ENCODE results near the gene ZNF621.

ZNF621 gene

DNA sequence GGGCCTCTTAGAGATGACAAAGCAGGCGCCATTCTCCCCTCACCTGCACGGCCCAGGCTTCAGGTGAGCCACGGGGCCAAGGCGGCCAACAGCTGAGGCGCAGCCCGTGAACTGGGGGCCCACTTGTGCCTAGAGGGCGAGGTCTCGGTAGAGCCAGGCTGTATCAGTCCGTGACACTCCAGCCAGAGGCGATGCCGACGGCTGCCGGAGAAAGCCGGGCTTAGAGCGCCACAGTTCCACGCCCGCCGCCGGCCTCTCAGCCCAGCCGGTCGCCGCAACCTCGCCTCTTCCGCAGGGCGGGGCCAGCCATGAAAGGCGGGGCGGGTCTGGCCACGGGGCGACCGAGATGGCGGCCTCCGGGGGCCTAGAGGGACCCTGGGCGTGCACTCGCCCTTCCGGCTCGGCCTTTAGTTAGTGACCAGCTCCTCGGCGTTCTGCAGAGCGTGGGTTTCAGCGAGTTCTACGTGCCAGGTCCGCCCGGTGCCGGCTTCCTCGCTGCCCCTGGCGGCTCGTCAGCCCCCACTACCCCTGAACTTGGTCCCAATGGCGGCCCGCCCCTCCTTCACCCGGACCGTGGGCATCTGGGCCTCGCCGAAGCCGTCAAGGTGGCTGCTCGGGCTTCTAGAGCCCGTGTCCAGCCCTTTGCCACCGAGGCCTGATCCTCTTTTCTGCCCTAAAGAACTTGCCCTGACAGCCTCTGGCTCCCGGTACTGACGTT is at the start of gene ZNF621:
TSS of gene ZNF621 (plus strand) at position 393 of the 718 bp plus-strand sequence. CDS start 881 bp downstream, outside the sequence.
- peak within 1 kb of the TSS; percentile 90 for H3K27ac ChIP-seq (ENCODE audit: low read depth, low read length)
- peak within 1 kb of the TSS; percentile 87 for H3K4me3 ChIP-seq (ENCODE audit: low read depth, low read length)

GRCh38 chr3:40476478-40477470 is 48.0 kb upstream of the ZNF621 start, which contains the start of gene ZNF619:
ZNF619 (plus strand) TSS chr3:40477122; CDS start chr3:40477980, 858 bp downstream.
- no peaks in the 10 kb centered on the region for H3K27me3 ChIP-seq (ENCODE audit: control insufficient read depth, insufficient read depth, low read length)
- peak within 1 kb of the TSS; percentile 78 for H3K4me3 ChIP-seq (ENCODE audit: low read depth, low read length)
- H3K27ac ChIP-seq (ENCODE audit: low read depth, low read length), result no peak within 1 kb of the TSS; the same call in 1 of the 2 replicates
- peaks cover 6% of the 10 kb centered on the region for H3K4me1 ChIP-seq (ENCODE audit: control insufficient read depth, insufficient read depth, low read length)
- no peaks in the 10 kb centered on the region for H3K9me3 ChIP-seq (ENCODE audit: control insufficient read depth, insufficient read depth, low read depth, low read length)
- H3K36me3 ChIP-seq (ENCODE audit: control insufficient read depth, insufficient read depth, low read length), result peaks cover 3% of the 10 kb centered on the region; the same call in 1 of the 2 replicates
- peak within 1 kb of the TSS; percentile 69 for H3K9ac ChIP-seq (ENCODE audit: low read length)

More for the DNA sequence above, at the start of gene ZNF621:
- Histone ChIP-seq H3K9ac (ENCODE audit: low read length) (peak within 1 kb of the TSS; percentile 95), H3K9me3 (ENCODE audit: control insufficient read depth, insufficient read depth, low read depth, low read length) (no peaks in the 10 kb centered on the region), H3K4me1 (ENCODE audit: control insufficient read depth, insufficient read depth, low read length) (peaks cover 11% of the 10 kb centered on the region; the same call in 1 of the 2 replicates), H3K36me3 (ENCODE audit: control insufficient read depth, insufficient read depth, low read length) (peaks cover 22% of the 10 kb centered on the region), H3K27me3 (ENCODE audit: control insufficient read depth, insufficient read depth, low read length) (no peaks in the 10 kb centered on the region)

GRCh38 chr3:40477666-40478065 is 47.1 kb upstream of the ZNF621 start:
- peaks cover 6% of the 10 kb centered on the region for H3K4me1 ChIP-seq (ENCODE audit: control insufficient read depth, insufficient read depth, low read length)
- peak overlapping the region; percentile 78 for H3K4me3 ChIP-seq (ENCODE audit: low read depth, low read length)
- no peaks in the 10 kb centered on the region for H3K27me3 ChIP-seq (ENCODE audit: control insufficient read depth, insufficient read depth, low read length)
- no peak overlapping the region for H3K9ac ChIP-seq (ENCODE audit: low read length)
- H3K36me3 ChIP-seq (ENCODE audit: control insufficient read depth, insufficient read depth, low read length), result peaks cover 3% of the 10 kb centered on the region; the same call in 1 of the 2 replicates
- no peaks in the 10 kb centered on the region for H3K9me3 ChIP-seq (ENCODE audit: control insufficient read depth, insufficient read depth, low read depth, low read length)
- no peak overlapping the region for H3K27ac ChIP-seq (ENCODE audit: low read depth, low read length)

GRCh38 chr3:40487172-40487571 is 37.6 kb upstream of the ZNF621 start:
- Histone ChIP-seq H3K36me3 (ENCODE audit: control insufficient read depth, insufficient read depth, low read length) (peaks cover 15% of the 10 kb centered on the region), H3K27me3 (ENCODE audit: control insufficient read depth, insufficient read depth, low read length) (no peaks in the 10 kb centered on the region), H3K9me3 (ENCODE audit: control insufficient read depth, insufficient read depth, low read depth, low read length) (peaks cover 20% of the 10 kb centered on the region), H3K27ac (ENCODE audit: low read depth, low read length) (no peak overlapping the region), H3K4me1 (ENCODE audit: control insufficient read depth, insufficient read depth, low read length) (no peaks in the 10 kb centered on the region), H3K9ac (ENCODE audit: low read length) (no peak overlapping the region), H3K4me3 (ENCODE audit: low read depth, low read length) (no peak overlapping the region)

- no peak overlapping the region for H3K4me3 ChIP-seq (ENCODE audit: low read depth, low read length)
- H3K36me3 ChIP-seq (ENCODE audit: control insufficient read depth, insufficient read depth, low read length), result peaks cover 13% of the 10 kb centered on the region
- H3K9ac ChIP-seq (ENCODE audit: low read length), result no peak overlapping the region
- H3K9me3 ChIP-seq (ENCODE audit: control insufficient read depth, insufficient read depth, low read depth, low read length), result peaks cover 19% of the 10 kb centered on the region
- no peaks in the 10 kb centered on the region for H3K4me1 ChIP-seq (ENCODE audit: control insufficient read depth, insufficient read depth, low read length)
- no peaks in the 10 kb centered on the region for H3K27me3 ChIP-seq (ENCODE audit: control insufficient read depth, insufficient read depth, low read length)
- H3K27ac ChIP-seq (ENCODE audit: low read depth, low read length), result no peak overlapping the region
Measured at GRCh38 chr3:40490916-40491315, 33.8 kb upstream of the ZNF621 start.

GRCh38 chr3:40494698-40495097 is 30.1 kb upstream of the ZNF621 start:
- Histone ChIP-seq H3K27ac (ENCODE audit: low read depth, low read length) (no peak overlapping the region), H3K9ac (ENCODE audit: low read length) (no peak overlapping the region), H3K9me3 (ENCODE audit: control insufficient read depth, insufficient read depth, low read depth, low read length) (no peaks in the 10 kb centered on the region), H3K4me3 (ENCODE audit: low read depth, low read length) (no peak overlapping the region), H3K36me3 (ENCODE audit: control insufficient read depth, insufficient read depth, low read length) (no peaks in the 10 kb centered on the region), H3K27me3 (ENCODE audit: control insufficient read depth, insufficient read depth, low read length) (no peaks in the 10 kb centered on the region), H3K4me1 (ENCODE audit: control insufficient read depth, insufficient read depth, low read length) (no peaks in the 10 kb centered on the region)

- no peaks in the 10 kb centered on the region for H3K36me3 ChIP-seq (ENCODE audit: control insufficient read depth, insufficient read depth, low read length)
- no peaks in the 10 kb centered on the region for H3K27me3 ChIP-seq (ENCODE audit: control insufficient read depth, insufficient read depth, low read length)
- no peaks in the 10 kb centered on the region for H3K4me1 ChIP-seq (ENCODE audit: control insufficient read depth, insufficient read depth, low read length)
- H3K4me3 ChIP-seq (ENCODE audit: low read depth, low read length), result no peak overlapping the region
- no peaks in the 10 kb centered on the region for H3K9me3 ChIP-seq (ENCODE audit: control insufficient read depth, insufficient read depth, low read depth, low read length)
- no peak overlapping the region for H3K9ac ChIP-seq (ENCODE audit: low read length)
- H3K27ac ChIP-seq (ENCODE audit: low read depth, low read length), result no peak overlapping the region
Measured at GRCh38 chr3:40497288-40497687, 27.5 kb upstream of the ZNF621 start.

GRCh38 chr3:40499952-40500351 is 24.8 kb upstream of the ZNF621 start:
- H3K4me3 ChIP-seq (ENCODE audit: low read depth, low read length), result no peak overlapping the region
- no peaks in the 10 kb centered on the region for H3K9me3 ChIP-seq (ENCODE audit: control insufficient read depth, insufficient read depth, low read depth, low read length)
- no peaks in the 10 kb centered on the region for H3K36me3 ChIP-seq (ENCODE audit: control insufficient read depth, insufficient read depth, low read length)
- no peak overlapping the region for H3K9ac ChIP-seq (ENCODE audit: low read length)
- no peaks in the 10 kb centered on the region for H3K4me1 ChIP-seq (ENCODE audit: control insufficient read depth, insufficient read depth, low read length)
- no peaks in the 10 kb centered on the region for H3K27me3 ChIP-seq (ENCODE audit: control insufficient read depth, insufficient read depth, low read length)
- H3K27ac ChIP-seq (ENCODE audit: low read depth, low read length), result no peak overlapping the region

- Histone ChIP-seq H3K9me3 (ENCODE audit: control insufficient read depth, insufficient read depth, low read depth, low read length) (no peaks in the 10 kb centered on the region), H3K27ac (ENCODE audit: low read depth, low read length) (no peak overlapping the region), H3K4me1 (ENCODE audit: control insufficient read depth, insufficient read depth, low read length) (0 out of 2 replicates have a peak, but pooled peaks cover 4% of the 10 kb centered on the region)
Measured at GRCh38 chr3:40502034-40502433, 22.7 kb upstream of the ZNF621 start.

GRCh38 chr3:40504636-40505430 is 19.9 kb upstream of the ZNF621 start:
- Histone ChIP-seq H3K9ac (ENCODE audit: low read length) (no peak overlapping the region), H3K4me3 (ENCODE audit: low read depth, low read length) (peak overlapping the region; percentile 91; the same call in 1 of the 2 replicates), H3K27ac (ENCODE audit: low read depth, low read length) (no peak overlapping the region)

More at GRCh38 chr3:40502034-40502433, 22.7 kb upstream of the ZNF621 start:
- Histone ChIP-seq H3K4me3 (ENCODE audit: low read depth, low read length) (no peak overlapping the region), H3K36me3 (ENCODE audit: control insufficient read depth, insufficient read depth, low read length) (no peaks in the 10 kb centered on the region), H3K9ac (ENCODE audit: low read length) (no peak overlapping the region), H3K27me3 (ENCODE audit: control insufficient read depth, insufficient read depth, low read length) (no peaks in the 10 kb centered on the region)

More at GRCh38 chr3:40504636-40505430, 19.9 kb upstream of the ZNF621 start:
- Histone ChIP-seq H3K4me1 (ENCODE audit: control insufficient read depth, insufficient read depth, low read length) (0 out of 2 replicates have a peak, but pooled peaks cover 4% of the 10 kb centered on the region), H3K27me3 (ENCODE audit: control insufficient read depth, insufficient read depth, low read length) (no peaks in the 10 kb centered on the region), H3K36me3 (ENCODE audit: control insufficient read depth, insufficient read depth, low read length) (peaks cover 13% of the 10 kb centered on the region; the same call in 1 of the 2 replicates), H3K9me3 (ENCODE audit: control insufficient read depth, insufficient read depth, low read depth, low read length) (no peaks in the 10 kb centered on the region)

Data from HUES6 (cell line).